ENCODE measurements around the gene TRDMT1.

DNA sequence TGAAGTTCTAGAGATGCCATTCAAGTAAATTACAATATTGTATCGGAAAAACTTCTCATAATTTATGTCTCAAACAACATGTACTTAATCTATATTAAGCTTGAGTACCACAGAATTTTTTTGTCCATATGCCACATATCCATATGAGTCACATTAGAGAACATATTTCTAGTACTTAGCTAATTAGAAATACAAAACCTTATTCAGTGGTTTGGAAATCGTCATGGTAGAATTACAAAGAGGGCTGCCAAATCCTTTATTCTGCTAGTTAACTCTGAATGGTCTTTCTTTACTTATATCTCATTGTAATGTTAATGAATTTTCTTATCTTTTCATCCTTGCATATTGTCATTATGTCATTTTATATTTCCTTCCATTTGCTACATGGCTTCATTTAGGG lies 17.6 kb upstream of the TRDMT1 start:
- no peak for TF ChIP-seq POLR2AphosphoS5 (IDR thresholded peaks at IDR 0.05; ENCODE audit: low read depth, low read length)
- no peak for TF ChIP-seq SIN3A (IDR thresholded peaks at IDR 0.05; ENCODE audit: borderline replicate concordance, insufficient read depth, low read length)
- no peak for TF ChIP-seq TAF1 (IDR thresholded peaks at IDR 0.05; ENCODE audit: borderline replicate concordance, insufficient read depth, low read length)
- TF ChIP-seq, protein P1, sequence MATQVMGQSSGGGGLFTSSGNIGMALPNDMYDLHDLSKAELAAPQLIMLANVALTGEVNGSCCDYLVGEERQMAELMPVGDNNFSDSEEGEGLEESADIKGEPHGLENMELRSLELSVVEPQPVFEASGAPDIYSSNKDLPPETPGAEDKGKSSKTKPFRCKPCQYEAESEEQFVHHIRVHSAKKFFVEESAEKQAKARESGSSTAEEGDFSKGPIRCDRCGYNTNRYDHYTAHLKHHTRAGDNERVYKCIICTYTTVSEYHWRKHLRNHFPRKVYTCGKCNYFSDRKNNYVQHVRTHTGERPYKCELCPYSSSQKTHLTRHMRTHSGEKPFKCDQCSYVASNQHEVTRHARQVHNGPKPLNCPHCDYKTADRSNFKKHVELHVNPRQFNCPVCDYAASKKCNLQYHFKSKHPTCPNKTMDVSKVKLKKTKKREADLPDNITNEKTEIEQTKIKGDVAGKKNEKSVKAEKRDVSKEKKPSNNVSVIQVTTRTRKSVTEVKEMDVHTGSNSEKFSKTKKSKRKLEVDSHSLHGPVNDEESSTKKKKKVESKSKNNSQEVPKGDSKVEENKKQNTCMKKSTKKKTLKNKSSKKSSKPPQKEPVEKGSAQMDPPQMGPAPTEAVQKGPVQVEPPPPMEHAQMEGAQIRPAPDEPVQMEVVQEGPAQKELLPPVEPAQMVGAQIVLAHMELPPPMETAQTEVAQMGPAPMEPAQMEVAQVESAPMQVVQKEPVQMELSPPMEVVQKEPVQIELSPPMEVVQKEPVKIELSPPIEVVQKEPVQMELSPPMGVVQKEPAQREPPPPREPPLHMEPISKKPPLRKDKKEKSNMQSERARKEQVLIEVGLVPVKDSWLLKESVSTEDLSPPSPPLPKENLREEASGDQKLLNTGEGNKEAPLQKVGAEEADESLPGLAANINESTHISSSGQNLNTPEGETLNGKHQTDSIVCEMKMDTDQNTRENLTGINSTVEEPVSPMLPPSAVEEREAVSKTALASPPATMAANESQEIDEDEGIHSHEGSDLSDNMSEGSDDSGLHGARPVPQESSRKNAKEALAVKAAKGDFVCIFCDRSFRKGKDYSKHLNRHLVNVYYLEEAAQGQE (IDR thresholded peaks at IDR 0.05; ENCODE audit: insufficient read depth in 1 of 2, low read depth in 2 of 2, low read length in 2 of 2), result no peak
- TF ChIP-seq FOXP2 (optimal IDR thresholded peaks at IDR 0.05; ENCODE audit: borderline replicate concordance, extremely low read depth, extremely low read length, insufficient read depth), result no peak

Measured in PFSK-1 (cell line).